ENCODE results near the gene INHBB.

DNA sequence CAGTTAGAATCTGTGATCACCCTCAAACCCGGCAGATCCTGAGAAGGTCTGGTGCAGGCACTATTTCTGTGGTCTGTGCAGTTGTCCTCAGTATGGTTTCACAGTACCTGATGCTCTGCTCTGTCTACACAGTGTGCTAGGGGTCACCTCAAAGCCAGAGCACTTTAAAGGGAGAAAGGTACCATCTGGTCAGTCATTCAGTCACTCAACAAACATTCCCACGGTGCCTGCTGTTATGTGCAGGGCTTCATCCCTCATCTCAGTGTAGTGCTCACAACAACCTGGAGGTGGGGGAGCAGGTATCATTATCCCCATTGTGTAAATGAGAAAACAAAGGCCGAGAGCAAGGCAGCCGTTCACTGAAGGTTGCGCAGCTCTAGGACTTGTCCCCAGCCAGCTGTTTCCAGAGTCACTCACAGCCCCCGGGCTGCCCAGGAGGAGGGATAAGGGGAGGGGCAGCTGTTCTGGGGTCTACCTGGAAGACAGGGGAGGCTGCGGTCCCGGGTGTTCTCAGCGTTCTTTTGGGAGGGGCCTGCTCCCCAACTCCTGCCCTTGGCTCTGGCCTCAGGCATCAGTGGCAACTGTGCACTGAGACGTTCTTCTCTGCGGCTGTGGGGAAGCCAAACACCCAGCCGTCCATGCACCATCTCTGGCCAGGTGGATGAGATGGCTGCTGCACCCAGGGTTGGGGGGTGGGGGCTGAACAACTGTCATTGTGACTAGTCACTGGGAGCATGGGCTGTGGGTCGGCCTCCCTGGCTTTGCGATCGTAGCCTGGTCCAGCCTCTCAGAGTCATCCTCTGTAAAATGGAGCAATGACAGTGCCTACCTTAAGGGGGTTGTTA is 9.2 kb downstream of the INHBB start:
- TF ChIP-seq, protein P1, sequence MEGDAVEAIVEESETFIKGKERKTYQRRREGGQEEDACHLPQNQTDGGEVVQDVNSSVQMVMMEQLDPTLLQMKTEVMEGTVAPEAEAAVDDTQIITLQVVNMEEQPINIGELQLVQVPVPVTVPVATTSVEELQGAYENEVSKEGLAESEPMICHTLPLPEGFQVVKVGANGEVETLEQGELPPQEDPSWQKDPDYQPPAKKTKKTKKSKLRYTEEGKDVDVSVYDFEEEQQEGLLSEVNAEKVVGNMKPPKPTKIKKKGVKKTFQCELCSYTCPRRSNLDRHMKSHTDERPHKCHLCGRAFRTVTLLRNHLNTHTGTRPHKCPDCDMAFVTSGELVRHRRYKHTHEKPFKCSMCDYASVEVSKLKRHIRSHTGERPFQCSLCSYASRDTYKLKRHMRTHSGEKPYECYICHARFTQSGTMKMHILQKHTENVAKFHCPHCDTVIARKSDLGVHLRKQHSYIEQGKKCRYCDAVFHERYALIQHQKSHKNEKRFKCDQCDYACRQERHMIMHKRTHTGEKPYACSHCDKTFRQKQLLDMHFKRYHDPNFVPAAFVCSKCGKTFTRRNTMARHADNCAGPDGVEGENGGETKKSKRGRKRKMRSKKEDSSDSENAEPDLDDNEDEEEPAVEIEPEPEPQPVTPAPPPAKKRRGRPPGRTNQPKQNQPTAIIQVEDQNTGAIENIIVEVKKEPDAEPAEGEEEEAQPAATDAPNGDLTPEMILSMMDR (IDR thresholded peaks at IDR 0.05) = no peak
- TF ChIP-seq EP300 (IDR thresholded peaks at IDR 0.05) = no peak
- no peak for TF ChIP-seq POLR2A (IDR thresholded peaks at IDR 0.05)
- no peak for TF ChIP-seq POLR2AphosphoS5 (IDR thresholded peaks at IDR 0.05)

All from stomach (tissue), 4 donors.